Measurements from ENCODE around the gene JMJD8. TPM values are rescaled to one million over a fixed set of nuclear protein-coding genes. Genes with fewer than 3 reads are reported as not detected.

The JMJD8 gene
- total RNA-seq, 1 experiment from 2014 or later = 81.3 TPM

- no peak for TF ChIP-seq EZH2phosphoT487 (IDR thresholded peaks at IDR 0.05; ENCODE audit: borderline replicate concordance, low read length)
- TF ChIP-seq CTCF (conservative IDR thresholded peaks at IDR 0.05; ENCODE audit: low read depth, low read length) = peak; percentile 42
- TF ChIP-seq EZH2 (IDR thresholded peaks at IDR 0.05; ENCODE audit: low read length, unreplicated experiment) = no peak
- no peak overlapping the region for H2AFZ ChIP-seq (ENCODE audit: low read length)
- DNase-seq (peak; percentile 53), ATAC-seq (peak; percentile 25)
- peak overlapping the region; percentile 82 for H3K4me3 ChIP-seq (ENCODE audit: low read length)
- H3K79me2 ChIP-seq (ENCODE audit: low read length) = peaks cover 19% of the 10 kb centered on the region
- no peak overlapping the region for H3K27ac ChIP-seq (ENCODE audit: low read length)
- peak overlapping the region; percentile 69; the same call in 1 of the 2 replicates for H3K9ac ChIP-seq (ENCODE audit: low read length)
- peak overlapping the region; percentile 93 for H3K4me2 ChIP-seq (ENCODE audit: low read length)
- no peaks in the 10 kb centered on the region for H3K27me3 ChIP-seq (ENCODE audit: low read length)
- peaks cover 8% of the 10 kb centered on the region; the same call in 1 of the 2 replicates for H4K20me1 ChIP-seq (ENCODE audit: low read length)
- H3K36me3 ChIP-seq (ENCODE audit: low read depth, low read length) = no peaks in the 10 kb centered on the region
- intact Hi-C loops (cut with micrococcal nuclease) = loop anchor here (1.0 to 10.0 kb wide), 2 partner anchors 8 to 65 kb away; partner anchors contain the start of genes CHTF18 and RPUSD1
- no peaks in the 10 kb centered on the region for H3K9me3 ChIP-seq (ENCODE audit: low read length)
- ChIA-PET CTCF (interaction anchor here (0.5 kb wide), 1 partner anchor 337 kb away, joined by 3 read pairs; no protein-coding TSS in a partner anchor), POLR2A (ENCODE audit: unreplicated experiment) (interaction anchor here (0.7 kb wide), 1 partner anchor 69 kb away, joined by 3 read pairs; the partner anchor contains the start of gene CHTF18)
- H3K9me2 ChIP-seq (replicated peaks; ENCODE audit: low read length) = no peaks in the 10 kb centered on the region
- H3F3A ChIP-seq (ENCODE audit: low read length, unreplicated experiment) = no peaks in the 10 kb centered on the region
- H3K4me1 ChIP-seq (ENCODE audit: insufficient read depth, low read length) = peaks cover 26% of the 10 kb centered on the region
- TSS peak; percentile 71 for BruUV-seq (replicated peaks)
These were observed 35.8 kb upstream of the JMJD8 start for GRCh38 chr16:719815-720446.

GRCh38 chr16:718922-719321, 34.8 kb upstream of the JMJD8 start:
- DNase-seq = no peak
- Histone ChIP-seq H3K9me2 (replicated peaks; ENCODE audit: low read length) (no peaks in the 10 kb centered on the region), H3K9me3 (ENCODE audit: low read length) (no peaks in the 10 kb centered on the region), H4K20me1 (ENCODE audit: low read length) (peaks cover 8% of the 10 kb centered on the region; the same call in 1 of the 2 replicates), H3K4me3 (ENCODE audit: low read length) (no peak overlapping the region), H3K27ac (ENCODE audit: low read length) (no peak overlapping the region), H2AFZ (ENCODE audit: low read length) (no peak overlapping the region), H3F3A (ENCODE audit: low read length, unreplicated experiment) (no peaks in the 10 kb centered on the region), H3K36me3 (ENCODE audit: low read depth, low read length) (no peaks in the 10 kb centered on the region), H3K4me1 (ENCODE audit: insufficient read depth, low read length) (peaks cover 35% of the 10 kb centered on the region), H3K27me3 (ENCODE audit: low read length) (no peaks in the 10 kb centered on the region), H3K4me2 (ENCODE audit: low read length) (no peak overlapping the region), H3K9ac (ENCODE audit: low read length) (no peak overlapping the region), H3K79me2 (ENCODE audit: low read length) (peaks cover 19% of the 10 kb centered on the region)
- BruUV-seq (replicated peaks) = TSS peak; percentile 1
- no peak for ATAC-seq
- intact Hi-C loops (cut with micrococcal nuclease) = loop anchor here (10.0 kb wide), 1 partner anchor 66 kb away; the partner anchor contains the start of genes CHTF18 and RPUSD1
- ChIA-PET CTCF (no interaction called here), POLR2A (ENCODE audit: unreplicated experiment) (no interaction called here)
- TF ChIP-seq EZH2phosphoT487 (IDR thresholded peaks at IDR 0.05; ENCODE audit: borderline replicate concordance, low read length) = no peak
- no peak for TF ChIP-seq CTCF (conservative IDR thresholded peaks at IDR 0.05; ENCODE audit: low read depth, low read length)
- no peak for TF ChIP-seq EZH2 (IDR thresholded peaks at IDR 0.05; ENCODE audit: low read length, unreplicated experiment)

GRCh38 chr16:718389-718788, 34.3 kb upstream of the JMJD8 start:
- Histone ChIP-seq H3K9me2 (replicated peaks; ENCODE audit: low read length) (no peaks in the 10 kb centered on the region), H3K36me3 (ENCODE audit: low read depth, low read length) (no peaks in the 10 kb centered on the region), H3K4me1 (ENCODE audit: insufficient read depth, low read length) (peaks cover 38% of the 10 kb centered on the region), H3K4me3 (ENCODE audit: low read length) (no peak overlapping the region), H3K9ac (ENCODE audit: low read length) (no peak overlapping the region), H2AFZ (ENCODE audit: low read length) (no peak overlapping the region), H3K9me3 (ENCODE audit: low read length) (no peaks in the 10 kb centered on the region), H3K27me3 (ENCODE audit: low read length) (no peaks in the 10 kb centered on the region), H3F3A (ENCODE audit: low read length, unreplicated experiment) (no peaks in the 10 kb centered on the region), H3K79me2 (ENCODE audit: low read length) (peaks cover 19% of the 10 kb centered on the region), H3K4me2 (ENCODE audit: low read length) (no peak overlapping the region), H4K20me1 (ENCODE audit: low read length) (peaks cover 8% of the 10 kb centered on the region; the same call in 1 of the 2 replicates), H3K27ac (ENCODE audit: low read length) (no peak overlapping the region)
- ChIA-PET POLR2A (ENCODE audit: unreplicated experiment) (no interaction called here), CTCF (no interaction called here)
- ATAC-seq (no peak), DNase-seq (no peak)
- BruUV-seq (replicated peaks) = no TSS peak
- TF ChIP-seq EZH2 (IDR thresholded peaks at IDR 0.05; ENCODE audit: low read length, unreplicated experiment) (no peak), CTCF (conservative IDR thresholded peaks at IDR 0.05; ENCODE audit: low read depth, low read length) (no peak), EZH2phosphoT487 (IDR thresholded peaks at IDR 0.05; ENCODE audit: borderline replicate concordance, low read length) (no peak)
- intact Hi-C loops (cut with micrococcal nuclease) = loop anchor here (10.0 kb wide), 1 partner anchor 66 kb away; the partner anchor contains the start of genes CHTF18 and RPUSD1

Measured in PC-3 (cell line).